DND-41 (cell line): ENCODE results near the gene CPO.

Source experiments
- EZH2 ChIP-seq: IDR thresholded peaks from 3 replicates; pipeline ENCODE4 v1.6.1; 2012; ENCODE audit warnings: borderline replicate concordance, low read depth, mild to moderate bottlenecking, moderate library complexity, low read length, inconsistent platforms; ENCODE audit not compliant: severe bottlenecking
- TF ChIP-seq, protein P1 (sequence below): IDR thresholded peaks from 2 replicates; pipeline ENCODE4 v1.5.1; 2012; ENCODE audit warnings: borderline replicate concordance, low read length, moderate library complexity, mild to moderate bottlenecking; ENCODE audit not compliant: poor library complexity, severe bottlenecking; ENCODE audit errors: extremely low read depth

DNA sequence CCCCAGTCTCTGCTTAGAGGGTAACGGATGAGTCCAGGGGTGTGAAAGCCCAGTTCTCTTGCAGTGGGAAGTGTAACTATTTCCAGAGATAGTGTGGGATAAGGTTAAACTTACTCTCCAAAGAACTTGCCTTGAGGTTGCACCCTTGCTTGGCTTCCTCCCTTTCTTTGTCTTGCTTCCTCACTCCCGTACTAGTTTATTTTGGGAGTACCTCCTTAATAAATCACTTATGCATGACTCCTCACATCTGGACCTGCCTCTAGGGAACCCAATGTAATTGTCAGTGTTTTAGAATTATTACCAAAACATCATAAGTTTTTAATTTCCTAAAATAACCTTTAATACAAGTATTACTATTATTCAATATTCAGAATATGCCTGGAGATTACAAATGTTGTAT lies 35.2 kb downstream of the CPO start:
- TF ChIP-seq, protein P1, sequence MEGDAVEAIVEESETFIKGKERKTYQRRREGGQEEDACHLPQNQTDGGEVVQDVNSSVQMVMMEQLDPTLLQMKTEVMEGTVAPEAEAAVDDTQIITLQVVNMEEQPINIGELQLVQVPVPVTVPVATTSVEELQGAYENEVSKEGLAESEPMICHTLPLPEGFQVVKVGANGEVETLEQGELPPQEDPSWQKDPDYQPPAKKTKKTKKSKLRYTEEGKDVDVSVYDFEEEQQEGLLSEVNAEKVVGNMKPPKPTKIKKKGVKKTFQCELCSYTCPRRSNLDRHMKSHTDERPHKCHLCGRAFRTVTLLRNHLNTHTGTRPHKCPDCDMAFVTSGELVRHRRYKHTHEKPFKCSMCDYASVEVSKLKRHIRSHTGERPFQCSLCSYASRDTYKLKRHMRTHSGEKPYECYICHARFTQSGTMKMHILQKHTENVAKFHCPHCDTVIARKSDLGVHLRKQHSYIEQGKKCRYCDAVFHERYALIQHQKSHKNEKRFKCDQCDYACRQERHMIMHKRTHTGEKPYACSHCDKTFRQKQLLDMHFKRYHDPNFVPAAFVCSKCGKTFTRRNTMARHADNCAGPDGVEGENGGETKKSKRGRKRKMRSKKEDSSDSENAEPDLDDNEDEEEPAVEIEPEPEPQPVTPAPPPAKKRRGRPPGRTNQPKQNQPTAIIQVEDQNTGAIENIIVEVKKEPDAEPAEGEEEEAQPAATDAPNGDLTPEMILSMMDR: no peak
- TF ChIP-seq EZH2: no peak
